ENCODE data around the gene UNC45B. TPM values are rescaled to one million over a fixed set of nuclear protein-coding genes. Genes with fewer than 3 reads are reported as not detected.
"Not testable (repeated sequence)": the region's sequence is repeated elsewhere in the genome, so short reads cannot be mapped to it uniquely, and the experiment has no call there.

The UNC45B gene
- polyA plus RNA-seq, 1 donor from 2014 or later = not detected

- H3K4me2 ChIP-seq (ENCODE audit: low read length) = no peak overlapping the region
- TF ChIP-seq REST (IDR thresholded peaks at IDR 0.05; ENCODE audit: borderline replicate concordance) = no peak
- TF ChIP-seq TAF1 (IDR thresholded peaks at IDR 0.05; ENCODE audit: low read depth) = no peak
- no peak for TF ChIP-seq SMC3 (conservative IDR thresholded peaks at IDR 0.05; ENCODE audit: poor library complexity)
- no peak for TF ChIP-seq CTCF (IDR thresholded peaks at IDR 0.05; ENCODE audit: poor library complexity, severe bottlenecking)
- no peak for TF ChIP-seq MXI1 (conservative IDR thresholded peaks at IDR 0.05; ENCODE audit: poor library complexity, severe bottlenecking)
- no peak for TF ChIP-seq EP300 (conservative IDR thresholded peaks at IDR 0.05; ENCODE audit: poor library complexity, severe bottlenecking)
- no peak overlapping the region for H3K9ac ChIP-seq (ENCODE audit: low read length)
- no peaks in the 10 kb centered on the region for H3K9me2 ChIP-seq (ENCODE audit: insufficient read depth, low read length)
- H2AFZ ChIP-seq (ENCODE audit: low read depth, low read length) = no peak overlapping the region
- no peak overlapping the region for H3K4me3 ChIP-seq (ENCODE audit: low read length)
- no peaks in the 10 kb centered on the region for H4K20me1 ChIP-seq (ENCODE audit: insufficient read depth)
- no peaks in the 10 kb centered on the region for H3K79me2 ChIP-seq (replicated peaks; ENCODE audit: insufficient read depth, low read length)
- no peaks in the 10 kb centered on the region for H3K27me3 ChIP-seq (ENCODE audit: insufficient read depth, low read depth, low read length)
- no peaks in the 10 kb centered on the region for H3K9me3 ChIP-seq (ENCODE audit: low read length)
- no peak overlapping the region for H3K27ac ChIP-seq (ENCODE audit: low read length)
- peaks cover 5% of the 10 kb centered on the region for H3K36me3 ChIP-seq (ENCODE audit: insufficient read depth, low read length)
- H3F3A ChIP-seq (ENCODE audit: insufficient read depth, low read length, poor library complexity, severe bottlenecking) = no peaks in the 10 kb centered on the region
Observed at GRCh38 chr17:35103271-35103670, 44.3 kb upstream of the UNC45B start.

DNA sequence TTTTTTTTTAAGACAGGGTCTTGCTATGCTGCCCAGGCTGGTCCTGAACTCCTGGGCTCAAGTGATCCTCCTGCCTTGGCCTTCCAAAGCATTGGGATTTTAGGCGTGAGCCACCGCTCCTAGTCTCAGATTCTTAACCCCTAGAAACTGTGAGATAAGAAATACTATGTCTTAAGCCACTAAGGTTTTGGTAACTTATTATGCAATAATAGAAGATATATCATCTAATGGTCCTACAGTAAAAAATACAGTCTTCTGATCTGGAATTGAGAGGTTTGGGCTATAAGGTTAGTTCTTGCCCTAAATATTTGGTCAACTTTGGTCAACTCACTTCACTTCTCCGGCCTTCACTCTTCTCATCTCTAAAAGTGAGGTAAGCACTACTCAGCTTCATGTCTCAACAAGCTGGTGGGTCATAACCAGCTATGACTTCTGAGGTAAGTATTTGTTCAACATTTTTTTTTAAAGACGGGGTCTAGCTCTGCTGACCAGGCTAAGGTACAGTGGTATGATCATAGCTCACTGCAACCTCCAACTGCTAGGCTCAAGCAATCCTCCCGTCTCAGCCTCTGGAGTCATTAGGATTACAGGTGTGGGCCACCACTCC lies 42.7 kb upstream of the UNC45B start:
- no peaks in the 10 kb centered on the region for H4K20me1 ChIP-seq (ENCODE audit: insufficient read depth)
- no peaks in the 10 kb centered on the region for H3K9me3 ChIP-seq (ENCODE audit: low read length)
- no peaks in the 10 kb centered on the region for H3F3A ChIP-seq (ENCODE audit: insufficient read depth, low read length, poor library complexity, severe bottlenecking)
- H2AFZ ChIP-seq (ENCODE audit: low read depth, low read length) = no peak overlapping the region
- H3K27ac ChIP-seq (ENCODE audit: low read length) = no peak overlapping the region
- H3K4me3 ChIP-seq (ENCODE audit: low read length) = no peak overlapping the region
- H3K36me3 ChIP-seq (ENCODE audit: insufficient read depth, low read length) = peaks cover 5% of the 10 kb centered on the region
- no peaks in the 10 kb centered on the region for H3K27me3 ChIP-seq (ENCODE audit: insufficient read depth, low read depth, low read length)
- TF ChIP-seq MXI1 (conservative IDR thresholded peaks at IDR 0.05; ENCODE audit: poor library complexity, severe bottlenecking) (no peak), CTCF (IDR thresholded peaks at IDR 0.05; ENCODE audit: poor library complexity, severe bottlenecking) (no peak), SMC3 (conservative IDR thresholded peaks at IDR 0.05; ENCODE audit: poor library complexity) (no peak), REST (IDR thresholded peaks at IDR 0.05; ENCODE audit: borderline replicate concordance) (no peak), RAD21 (conservative IDR thresholded peaks at IDR 0.05) (no peak), POLR2AphosphoS5 (IDR thresholded peaks at IDR 0.05) (no peak), EP300 (conservative IDR thresholded peaks at IDR 0.05; ENCODE audit: poor library complexity, severe bottlenecking) (no peak), EZH2 (IDR thresholded peaks at IDR 0.05; ENCODE audit: borderline replicate concordance, insufficient read depth, low read length, poor library complexity, severe bottlenecking) (no peak), TAF1 (IDR thresholded peaks at IDR 0.05; ENCODE audit: low read depth) (no peak)
- H3K9me2 ChIP-seq (ENCODE audit: insufficient read depth, low read length) = no peaks in the 10 kb centered on the region
- H3K79me2 ChIP-seq (replicated peaks; ENCODE audit: insufficient read depth, low read length) = no peaks in the 10 kb centered on the region
- no peak overlapping the region for H3K9ac ChIP-seq (ENCODE audit: low read length)
- no peak overlapping the region for H3K4me2 ChIP-seq (ENCODE audit: low read length)

GRCh38 chr17:35110791-35111190 lies 36.8 kb upstream of the UNC45B start:
- H3K36me3 ChIP-seq (ENCODE audit: insufficient read depth, low read length); H3K27ac ChIP-seq (ENCODE audit: low read length); H3K4me3 ChIP-seq (ENCODE audit: low read length); H4K20me1 ChIP-seq (ENCODE audit: insufficient read depth); H3K4me2 ChIP-seq (ENCODE audit: low read length); H3F3A ChIP-seq (ENCODE audit: insufficient read depth, low read length, poor library complexity, severe bottlenecking); H3K9me3 ChIP-seq (ENCODE audit: low read length); H3K79me2 ChIP-seq (replicated peaks; ENCODE audit: insufficient read depth, low read length); H3K9me2 ChIP-seq (ENCODE audit: insufficient read depth, low read length); H2AFZ ChIP-seq (ENCODE audit: low read depth, low read length); H3K9ac ChIP-seq (ENCODE audit: low read length); H3K27me3 ChIP-seq (ENCODE audit: insufficient read depth, low read depth, low read length): not testable (repeated sequence)
